GM04503 (cell line): ENCODE data around the gene DHX30.

Experiments
- DNase-seq: peaks from one replicate; pipeline ENCODE4 v3.0.0-alpha.2; 2012; ENCODE audit warnings: low read depth

DHX30 gene

GRCh38 chr3:47854267-47854666, 51.3 kb downstream of the DHX30 start:
- no peak for DNase-seq

GRCh38 chr3:47854720-47855455, 52.0 kb downstream of the DHX30 start:
- no peak for DNase-seq

GRCh38 chr3:47855461-47856383, 52.8 kb downstream of the DHX30 start:
- no peak for DNase-seq

- no peak for DNase-seq
Measured at GRCh38 chr3:47856669-47857068, 53.7 kb downstream of the DHX30 start.

- DNase-seq: no peak
Measured at GRCh38 chr3:47857151-47857550, 54.2 kb downstream of the DHX30 start.

GRCh38 chr3:47859956-47860605, 57.1 kb downstream of the DHX30 start:
- no peak for DNase-seq

GRCh38 chr3:47863391-47864128, 60.6 kb downstream of the DHX30 start:
- DNase-seq: no peak

- DNase-seq: no peak
Measured at GRCh38 chr3:47865192-47865591, 62.3 kb downstream of the DHX30 start.

- no peak for DNase-seq
Measured at GRCh38 chr3:47867451-47868044, 64.6 kb downstream of the DHX30 start.

- DNase-seq: no peak
Measured at GRCh38 chr3:47868306-47868705, 65.4 kb downstream of the DHX30 start.

- no peak for DNase-seq
Measured at GRCh38 chr3:47870156-47870555, 67.2 kb downstream of the DHX30 start.

- DNase-seq: no peak
Measured at GRCh38 chr3:47870702-47871260, 67.8 kb downstream of the DHX30 start.

- DNase-seq: no peak
Measured at GRCh38 chr3:47871389-47871788, 68.5 kb downstream of the DHX30 start.

GRCh38 chr3:47872916-47873315, 70.0 kb downstream of the DHX30 start:
- no peak for DNase-seq

GRCh38 chr3:47874438-47874837, 71.5 kb downstream of the DHX30 start:
- DNase-seq: no peak

- DNase-seq: no peak
Measured at GRCh38 chr3:47874913-47875312, 72.0 kb downstream of the DHX30 start.

- no peak for DNase-seq
Measured at GRCh38 chr3:47877290-47877689, 74.4 kb downstream of the DHX30 start.

GRCh38 chr3:47877719-47878118, 74.8 kb downstream of the DHX30 start:
- DNase-seq: no peak

- no peak for DNase-seq
Measured at GRCh38 chr3:47882338-47882737, 79.4 kb downstream of the DHX30 start.

- no peak for DNase-seq
Measured at GRCh38 chr3:47884603-47885002, 81.7 kb downstream of the DHX30 start.

GRCh38 chr3:47885168-47885567, 82.2 kb downstream of the DHX30 start:
- DNase-seq: no peak
